SK-N-DZ (cell line): ENCODE measurements around the gene LDLRAD4.

Experiments
- DNase-seq: peaks from one replicate; pipeline ENCODE4 v3.0.0-alpha.2; 2015; ENCODE audit warnings: low spot score

Gene LDLRAD4

DNA sequence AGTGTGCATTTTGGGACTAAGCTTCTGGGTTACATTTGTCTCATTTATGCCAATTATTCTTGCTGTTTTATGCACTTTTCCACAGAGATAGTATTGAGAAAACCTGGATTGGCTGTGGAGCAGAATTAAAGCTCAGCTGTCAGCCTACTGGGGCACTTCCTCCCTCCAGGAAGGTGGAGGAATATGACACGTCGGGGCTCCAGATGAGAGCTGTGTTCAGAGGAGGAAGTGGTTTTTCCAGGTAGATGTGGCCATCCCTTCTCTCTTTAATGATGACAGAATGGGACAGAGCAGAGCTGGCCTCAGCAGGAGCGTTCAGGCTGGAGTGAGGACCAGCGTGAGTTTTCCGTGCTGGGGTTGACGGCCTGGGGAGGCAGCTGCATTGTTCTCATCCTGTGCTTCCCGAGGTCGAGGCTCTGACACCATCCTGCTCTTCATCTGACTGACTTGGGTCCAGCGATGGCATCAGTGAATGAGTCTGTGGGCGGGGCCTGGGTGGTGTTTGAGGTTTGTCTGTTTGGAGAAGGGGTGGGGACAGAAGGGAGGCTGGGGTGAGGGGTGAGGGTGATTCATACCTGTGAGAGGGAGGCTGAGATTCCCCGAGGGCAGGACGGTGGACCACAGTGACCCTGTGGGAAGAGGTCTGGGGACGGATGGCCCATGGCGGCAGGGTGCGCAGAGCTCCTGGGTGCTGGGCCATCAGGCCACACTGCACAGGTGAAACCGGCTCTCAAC is 207.0 kb downstream of the LDLRAD4 start:
- DNase-seq, result no peak

- no peak for DNase-seq
These were observed 208.8 kb downstream of the LDLRAD4 start for GRCh38 chr18:13427354-13427753.

GRCh38 chr18:13428319-13428718 is 209.8 kb downstream of the LDLRAD4 start:
- no peak for DNase-seq

DNA sequence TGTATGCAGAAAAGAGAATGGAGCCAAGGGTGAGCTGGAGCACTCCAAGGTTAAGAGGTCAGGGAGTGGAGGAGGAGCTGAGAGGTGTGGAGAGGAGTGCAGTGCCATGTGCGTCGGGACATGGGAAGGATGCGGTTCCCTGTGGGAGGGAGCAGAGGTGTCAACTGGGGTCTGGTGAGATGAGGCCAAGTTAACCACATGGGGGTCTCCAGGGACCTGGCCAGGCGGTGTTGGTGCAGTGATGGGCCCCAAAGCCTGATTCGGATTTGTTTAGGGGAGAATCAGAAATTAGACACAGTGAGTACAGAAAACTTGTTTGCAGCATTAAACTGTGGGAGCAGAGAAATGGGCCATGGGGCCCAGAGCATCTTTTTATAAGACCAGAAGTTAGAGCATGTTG is 210.5 kb downstream of the LDLRAD4 start:
- DNase-seq, result no peak

DNA sequence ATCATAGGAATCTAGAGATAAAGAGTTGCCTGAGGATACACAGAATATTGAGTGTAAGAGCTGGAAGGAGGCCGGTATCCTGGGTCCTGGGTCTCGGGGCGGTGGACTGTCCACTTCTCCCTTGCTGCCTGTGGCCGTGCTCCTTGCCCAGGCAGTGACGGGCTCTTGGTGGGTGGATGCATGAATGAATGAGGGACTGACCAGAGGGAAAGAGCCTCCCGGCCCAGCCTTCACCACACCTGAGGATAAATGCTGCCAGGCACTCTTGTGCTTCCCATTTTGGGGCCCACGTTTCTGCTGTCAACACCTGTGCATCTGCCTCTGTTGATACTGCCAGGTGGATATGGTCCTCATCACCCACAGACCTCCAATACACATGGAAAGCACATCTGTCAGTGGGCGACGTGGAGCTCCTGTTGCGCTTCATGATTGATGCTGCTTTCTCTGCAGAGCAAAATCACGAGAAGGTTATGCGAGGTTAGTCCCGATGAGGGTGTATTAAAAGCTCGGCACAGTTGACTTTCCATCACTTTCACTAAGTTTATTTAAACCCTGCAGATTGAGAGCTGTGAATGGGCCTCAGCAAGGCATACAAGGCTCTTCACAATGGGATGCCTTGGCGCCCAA is 211.4 kb downstream of the LDLRAD4 start:
- DNase-seq, result no peak

DNA sequence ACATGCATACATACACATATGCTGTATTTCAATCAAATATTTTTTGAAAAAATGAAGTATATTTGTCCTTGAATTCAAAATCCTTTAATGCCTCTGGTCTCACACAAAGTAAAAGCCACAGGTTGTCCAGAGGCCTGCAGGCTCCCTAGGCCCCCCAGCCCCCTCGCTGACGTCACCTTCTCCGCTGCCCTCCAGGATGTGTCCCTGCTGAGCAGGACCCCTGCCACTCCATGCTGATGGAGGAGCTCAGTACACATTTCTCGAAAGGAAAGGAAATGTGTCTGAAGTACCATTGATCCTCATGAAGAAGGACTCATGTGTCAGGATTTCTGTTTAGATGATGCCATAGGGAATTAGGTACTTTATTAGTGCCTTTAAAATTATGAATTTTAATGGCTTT is 212.1 kb downstream of the LDLRAD4 start:
- no peak for DNase-seq

DNA sequence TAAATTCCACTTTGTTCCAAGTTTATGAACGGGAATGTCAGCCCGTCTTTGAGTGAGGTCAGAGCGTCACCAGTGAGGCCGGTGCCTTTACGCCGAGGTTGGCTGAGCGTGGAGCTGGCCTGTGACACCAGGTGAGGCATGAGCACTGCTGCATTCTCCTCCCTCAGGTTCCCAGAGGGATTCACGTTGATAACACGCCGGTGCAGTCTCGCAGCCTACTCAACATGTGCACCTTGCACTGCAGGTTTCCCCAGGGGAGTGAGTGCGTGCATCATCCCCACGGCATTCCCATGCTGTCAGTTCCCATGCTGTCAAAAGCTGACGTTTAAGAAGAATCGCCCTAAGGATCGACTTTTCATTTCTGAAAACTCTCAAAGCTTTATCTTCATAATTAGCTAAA is 213.3 kb downstream of the LDLRAD4 start:
- no peak for DNase-seq

GRCh38 chr18:13433125-13433524 is 214.6 kb downstream of the LDLRAD4 start:
- DNase-seq, result no peak

GRCh38 chr18:13433685-13434084 is 215.1 kb downstream of the LDLRAD4 start:
- no peak for DNase-seq

DNA sequence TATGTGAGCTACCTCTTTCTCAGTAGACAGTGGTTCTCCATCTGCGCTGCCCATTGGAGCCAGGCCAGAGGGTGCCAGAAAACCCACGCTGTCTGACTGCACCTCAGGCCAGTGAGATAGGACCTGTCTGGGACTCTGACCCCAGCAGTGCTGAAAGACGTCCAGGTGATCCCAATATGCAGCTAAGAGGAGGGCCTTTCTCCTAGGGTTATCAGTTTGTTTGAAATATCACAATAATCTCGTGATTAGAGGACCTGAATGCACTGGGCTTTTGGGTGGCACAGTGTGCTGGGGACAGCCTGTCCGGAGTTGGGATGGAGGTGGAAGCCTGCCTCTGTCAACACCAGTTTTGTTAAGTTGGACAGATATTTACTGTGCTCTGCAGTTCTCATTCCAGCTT is 216.3 kb downstream of the LDLRAD4 start:
- DNase-seq, result no peak

- no peak for DNase-seq
These were observed 217.2 kb downstream of the LDLRAD4 start for GRCh38 chr18:13435586-13436333.

DNA sequence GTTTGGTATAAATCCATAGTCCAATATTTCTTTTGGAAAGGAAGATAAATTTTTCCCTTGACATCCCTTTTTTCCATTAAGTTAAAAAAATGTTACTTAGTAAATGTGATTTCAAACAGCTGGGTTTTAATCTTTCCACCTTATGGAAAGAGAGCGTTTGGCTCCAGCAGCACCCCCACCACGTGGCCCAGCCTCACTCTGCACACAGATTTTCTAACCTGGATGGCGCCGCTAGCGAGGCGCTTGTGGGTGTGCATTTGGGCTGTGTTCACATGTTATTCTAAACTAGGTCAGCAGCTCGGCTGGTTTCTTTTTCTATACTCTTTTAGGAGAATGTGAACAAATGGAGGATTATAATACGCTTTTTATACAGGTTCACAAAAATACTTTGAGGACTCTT is 218.0 kb downstream of the LDLRAD4 start:
- DNase-seq, result no peak

DNA sequence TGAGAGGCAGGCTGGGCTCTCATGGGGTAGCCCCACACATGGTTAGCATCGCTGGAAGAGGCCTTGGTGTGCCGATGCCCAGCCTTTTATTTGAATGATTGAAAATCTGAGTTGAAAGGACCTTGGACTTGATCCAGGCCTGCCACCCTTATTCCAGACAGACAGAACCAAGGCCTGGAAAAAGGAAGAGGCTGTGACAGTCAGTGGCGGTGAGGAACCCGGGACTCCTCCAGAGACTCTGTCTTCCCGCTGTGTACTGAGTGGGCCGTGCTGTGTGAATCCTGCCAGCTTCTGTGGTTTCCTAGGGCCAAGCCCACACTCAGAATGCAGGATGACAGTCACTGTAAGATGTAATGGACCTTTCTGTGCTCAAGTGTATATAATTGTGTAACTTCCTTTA is 218.5 kb downstream of the LDLRAD4 start:
- DNase-seq, result no peak

- no peak for DNase-seq
These were observed 219.4 kb downstream of the LDLRAD4 start for GRCh38 chr18:13437796-13438506.

DNA sequence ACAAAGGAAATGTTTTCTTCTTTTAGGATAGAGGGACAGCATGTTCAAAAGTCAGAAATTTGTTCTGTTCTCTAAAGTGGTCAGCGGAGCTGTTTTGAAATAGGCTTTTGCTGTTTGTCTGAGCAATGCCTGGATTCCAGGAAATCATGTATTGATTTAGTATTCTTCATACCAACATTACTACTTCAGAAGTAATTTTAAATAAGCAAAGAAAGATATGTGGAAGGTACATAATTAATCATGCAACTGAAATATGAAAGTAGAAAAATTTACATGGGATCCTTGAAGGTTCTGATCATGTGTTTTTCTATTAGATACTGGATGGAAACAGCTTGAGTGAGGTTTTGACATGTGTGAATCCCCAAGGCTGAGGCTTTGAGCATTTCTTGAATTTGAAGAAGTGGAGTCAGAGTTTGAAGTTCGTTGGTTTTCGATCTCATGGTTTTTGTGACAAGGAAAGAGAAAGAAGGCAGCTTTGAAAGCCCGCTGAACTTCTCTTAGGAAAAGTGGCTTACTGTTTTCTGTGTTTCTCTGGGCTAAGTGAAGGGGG is 220.0 kb downstream of the LDLRAD4 start:
- no peak for DNase-seq

- no peak for DNase-seq
These were observed 220.9 kb downstream of the LDLRAD4 start for GRCh38 chr18:13439461-13439860.

GRCh38 chr18:13440277-13441248 is 222.0 kb downstream of the LDLRAD4 start:
- no peak for DNase-seq

GRCh38 chr18:13441736-13442135 is 223.2 kb downstream of the LDLRAD4 start:
- no peak for DNase-seq

GRCh38 chr18:13442451-13442850 is 223.9 kb downstream of the LDLRAD4 start:
- DNase-seq, result no peak

GRCh38 chr18:13443552-13443951 is 225.0 kb downstream of the LDLRAD4 start:
- DNase-seq, result no peak
